HG03342 (cell line): ENCODE measurements around the gene TRDMT1.

Experiments used
- ATAC-seq: cut with Tn5 transposase; IDR thresholded peaks from one replicate; pipeline ENCODE4 v1.9.1; 2021; ENCODE audit warnings: mild to moderate bottlenecking, moderate library complexity; ENCODE audit not compliant: unreplicated experiment

The TRDMT1 gene

GRCh38 chr10:17109475-17110207 lies 91.8 kb downstream of the TRDMT1 start:
- no peak for ATAC-seq

- no peak for ATAC-seq
Measured at GRCh38 chr10:17109046-17109445, 92.4 kb downstream of the TRDMT1 start.

GRCh38 chr10:17106991-17107390 lies 94.5 kb downstream of the TRDMT1 start:
- ATAC-seq, result no peak

GRCh38 chr10:17101910-17102266 lies 99.6 kb downstream of the TRDMT1 start:
- ATAC-seq, result no peak

- ATAC-seq, result no peak
Measured at GRCh38 chr10:17101257-17101909, 100.1 kb downstream of the TRDMT1 start.

- ATAC-seq, result no peak
Measured at GRCh38 chr10:17100586-17100985, 100.9 kb downstream of the TRDMT1 start.

- ATAC-seq, result no peak
Measured at GRCh38 chr10:17098012-17098411, 103.5 kb downstream of the TRDMT1 start.
